ENCODE data around the gene STON1. TPM values are rescaled to one million over a fixed set of nuclear protein-coding genes. Genes with fewer than 3 reads are reported as not detected.
"Not testable (repeated sequence)": the region's sequence is repeated elsewhere in the genome, so short reads cannot be mapped to it uniquely, and the experiment has no call there.

STON1 gene
- total RNA-seq, 2 donors from 2014 or later, result 2.1 to 11.9 TPM

DNA sequence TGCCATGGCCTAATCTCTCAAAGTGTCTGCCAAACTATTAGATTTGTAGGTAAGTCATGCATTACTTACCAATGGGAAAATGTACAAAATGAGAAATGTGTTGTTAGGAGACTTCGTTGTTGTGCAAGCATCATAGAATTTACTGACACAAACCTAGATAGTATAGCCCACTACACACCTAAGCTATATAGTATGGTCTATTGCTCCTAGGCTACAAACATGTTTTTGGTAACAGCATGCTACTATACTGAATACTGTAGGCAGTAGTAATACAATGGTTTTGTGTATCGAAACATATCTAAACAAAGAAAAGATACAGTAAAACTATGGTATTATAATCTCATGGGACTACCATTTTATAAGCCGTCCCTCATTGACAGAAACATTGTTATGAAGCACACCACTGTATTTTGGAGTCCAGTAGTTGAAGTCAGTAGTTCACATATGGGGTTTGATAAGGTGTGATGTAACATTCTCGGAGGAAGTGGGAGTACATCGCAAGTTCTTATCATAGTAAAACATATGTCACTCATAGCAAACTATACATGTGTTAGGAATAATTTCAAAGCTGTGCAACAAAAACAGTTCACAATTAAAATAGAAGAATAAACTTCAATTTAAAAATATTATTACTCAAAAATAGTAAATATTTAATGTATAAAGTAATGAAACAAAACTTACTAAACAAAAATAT is 75.7 kb downstream of the STON1 start:
- Histone ChIP-seq H3K27me3 (no peaks in the 10 kb centered on the region), H3K9me3 (no peaks in the 10 kb centered on the region), H3K4me1 (no peaks in the 10 kb centered on the region), H3K9ac (ENCODE audit: low read depth in 2 of 2, low read length in 2 of 2) (no peak overlapping the region), H3K4me3 (no peak overlapping the region), H3K36me3 (no peaks in the 10 kb centered on the region), H3K27ac (no peak overlapping the region)
- TF ChIP-seq, protein P1, sequence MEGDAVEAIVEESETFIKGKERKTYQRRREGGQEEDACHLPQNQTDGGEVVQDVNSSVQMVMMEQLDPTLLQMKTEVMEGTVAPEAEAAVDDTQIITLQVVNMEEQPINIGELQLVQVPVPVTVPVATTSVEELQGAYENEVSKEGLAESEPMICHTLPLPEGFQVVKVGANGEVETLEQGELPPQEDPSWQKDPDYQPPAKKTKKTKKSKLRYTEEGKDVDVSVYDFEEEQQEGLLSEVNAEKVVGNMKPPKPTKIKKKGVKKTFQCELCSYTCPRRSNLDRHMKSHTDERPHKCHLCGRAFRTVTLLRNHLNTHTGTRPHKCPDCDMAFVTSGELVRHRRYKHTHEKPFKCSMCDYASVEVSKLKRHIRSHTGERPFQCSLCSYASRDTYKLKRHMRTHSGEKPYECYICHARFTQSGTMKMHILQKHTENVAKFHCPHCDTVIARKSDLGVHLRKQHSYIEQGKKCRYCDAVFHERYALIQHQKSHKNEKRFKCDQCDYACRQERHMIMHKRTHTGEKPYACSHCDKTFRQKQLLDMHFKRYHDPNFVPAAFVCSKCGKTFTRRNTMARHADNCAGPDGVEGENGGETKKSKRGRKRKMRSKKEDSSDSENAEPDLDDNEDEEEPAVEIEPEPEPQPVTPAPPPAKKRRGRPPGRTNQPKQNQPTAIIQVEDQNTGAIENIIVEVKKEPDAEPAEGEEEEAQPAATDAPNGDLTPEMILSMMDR (IDR thresholded peaks at IDR 0.05), result no peak
- intact Hi-C loops (cut with DNase I), result no loop called here
- DNase-seq, result no peak

DNA sequence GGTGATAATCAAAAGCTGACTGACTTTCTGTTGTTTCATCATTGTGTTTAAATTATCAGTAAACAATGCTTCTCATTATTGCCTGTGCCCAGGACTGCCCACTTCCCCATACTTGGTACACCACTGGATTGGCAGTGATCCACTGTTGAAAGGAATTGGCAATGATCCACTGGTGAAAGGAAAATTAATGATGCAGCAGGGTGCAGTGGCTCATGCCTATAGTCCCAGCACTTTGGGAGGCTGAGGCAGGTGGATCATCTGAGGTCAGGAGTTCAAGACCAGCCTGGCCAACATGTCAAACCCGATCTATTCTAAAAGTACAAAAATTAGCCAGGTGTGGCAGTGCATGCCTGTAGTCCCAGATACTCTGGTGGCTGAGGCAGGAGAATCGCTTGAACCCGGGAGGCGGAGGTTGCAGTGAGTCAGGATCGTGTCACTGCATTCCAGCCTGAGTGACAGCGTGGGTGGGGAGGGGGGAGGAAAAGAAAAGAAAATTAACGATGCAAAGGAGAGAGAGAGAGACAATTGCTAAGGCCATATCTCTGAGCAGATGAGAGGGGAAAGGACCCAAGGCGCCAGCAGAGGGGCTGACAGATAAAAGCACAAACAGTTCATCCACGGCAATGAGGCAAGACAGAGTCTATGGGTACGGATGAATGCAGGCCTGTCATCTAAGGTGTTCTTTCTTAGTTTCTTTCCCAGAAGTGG is 77.5 kb downstream of the STON1 start:
- no peak overlapping the region for H3K4me3 ChIP-seq
- TF ChIP-seq, protein P1 (IDR thresholded peaks at IDR 0.05), result no peak
- intact Hi-C loops (cut with DNase I), result no loop called here
- no peak for DNase-seq
- H3K9ac ChIP-seq (ENCODE audit: low read depth in 2 of 2, low read length in 2 of 2), result no peak overlapping the region
- no peak overlapping the region for H3K27ac ChIP-seq
- H3K27me3 ChIP-seq, result no peaks in the 10 kb centered on the region
- no peaks in the 10 kb centered on the region for H3K4me1 ChIP-seq
- no peaks in the 10 kb centered on the region for H3K9me3 ChIP-seq
- H3K36me3 ChIP-seq, result no peaks in the 10 kb centered on the region

DNA sequence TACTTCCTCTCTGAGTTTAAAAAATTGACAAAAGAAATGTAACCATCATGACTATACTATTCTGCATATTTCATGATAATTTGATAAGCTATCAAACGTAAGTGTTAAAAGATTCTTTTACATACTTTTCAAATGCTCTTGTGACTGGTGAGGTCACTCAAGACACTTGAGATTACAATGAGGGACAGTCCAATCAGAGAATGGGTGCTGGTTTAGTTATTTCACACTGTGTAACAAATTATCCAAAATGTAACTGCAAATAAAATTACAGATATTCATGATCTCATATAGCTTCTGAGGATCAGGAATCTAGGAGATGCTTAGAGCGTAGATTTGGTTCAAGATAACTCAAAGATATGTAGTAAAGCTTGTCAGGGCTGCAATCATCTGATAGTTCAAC is 83.3 kb downstream of the STON1 start:
- intact Hi-C loops (cut with DNase I), result no loop called here
- H3K36me3 ChIP-seq, result no peaks in the 10 kb centered on the region
- no peaks in the 10 kb centered on the region for H3K9me3 ChIP-seq
- H3K4me1 ChIP-seq, result no peaks in the 10 kb centered on the region
- H3K9ac ChIP-seq (ENCODE audit: low read depth in 2 of 2, low read length in 2 of 2), result no peak overlapping the region
- no peak for DNase-seq
- H3K27me3 ChIP-seq, result no peaks in the 10 kb centered on the region
- TF ChIP-seq, protein P1 (IDR thresholded peaks at IDR 0.05), result no peak
- H3K4me3 ChIP-seq, result no peak overlapping the region
- H3K27ac ChIP-seq, result no peak overlapping the region

DNA sequence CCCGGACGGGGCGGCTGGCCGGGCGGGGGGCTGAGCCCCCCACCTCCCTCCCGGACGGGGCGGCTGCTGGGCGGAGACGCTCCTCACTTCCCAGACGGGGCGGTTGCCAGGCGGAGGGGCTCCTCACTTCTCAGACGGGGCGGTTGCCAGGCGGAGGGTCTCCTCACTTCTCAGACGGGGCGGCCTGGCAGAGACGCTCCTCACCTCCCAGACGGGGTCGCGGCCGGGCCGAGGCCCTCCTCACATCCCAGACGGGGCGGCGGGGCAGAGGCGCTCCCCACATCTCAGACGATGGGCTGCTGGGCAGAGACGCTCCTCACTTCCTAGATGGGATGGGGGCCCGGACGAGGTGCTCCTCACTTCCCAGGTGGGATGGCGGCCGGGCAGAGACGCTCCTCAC is 84.6 kb downstream of the STON1 start:
- intact Hi-C loops (cut with DNase I); H3K9me3 ChIP-seq: not testable (repeated sequence)

DNA sequence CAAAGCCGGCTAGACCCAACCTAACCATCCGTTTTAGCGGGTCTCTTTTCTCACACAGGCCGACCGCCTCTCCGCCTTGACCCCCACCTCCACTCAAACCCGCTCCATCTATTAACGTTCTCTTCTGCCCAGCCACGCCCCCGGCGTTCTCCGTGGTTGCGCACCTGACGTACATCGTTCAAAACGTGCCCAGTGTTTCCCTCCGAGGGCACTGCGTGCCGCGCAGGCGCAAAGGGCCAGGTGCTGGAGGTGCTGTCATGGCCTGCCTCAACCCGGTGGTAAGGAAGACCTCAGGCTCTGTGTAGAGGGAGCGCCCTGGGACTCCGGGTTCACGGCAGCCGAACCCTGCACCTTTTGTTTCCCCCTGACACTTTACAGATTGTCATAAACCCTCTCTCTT is 87.7 kb downstream of the STON1 start, which contains the start of gene GTF2A1L:
TSS of gene GTF2A1L (plus strand) at position 239 of the 400 bp plus-strand sequence. CDS start at position 258, 19 bp downstream.
- H3K27me3 ChIP-seq, result no peaks in the 10 kb centered on the region
- no peaks in the 10 kb centered on the region for H3K9me3 ChIP-seq
- intact Hi-C loops (cut with DNase I), result no loop called here
- no peaks in the 10 kb centered on the region for H3K36me3 ChIP-seq
- DNase-seq, result no peak
- H3K27ac ChIP-seq, result no peak within 1 kb of the TSS
- TF ChIP-seq, protein P1 (IDR thresholded peaks at IDR 0.05), result no peak
- no peak within 1 kb of the TSS for H3K9ac ChIP-seq (ENCODE audit: low read depth in 2 of 2, low read length in 2 of 2)
- H3K4me1 ChIP-seq, result no peaks in the 10 kb centered on the region
- H3K4me3 ChIP-seq, result no peak within 1 kb of the TSS

More for the DNA sequence above, 84.6 kb downstream of the STON1 start:
- not testable (repeated sequence) for H3K27me3 ChIP-seq; H3K4me3 ChIP-seq; H3K27ac ChIP-seq; DNase-seq; H3K4me1 ChIP-seq; H3K36me3 ChIP-seq; H3K9ac ChIP-seq (ENCODE audit: low read depth in 2 of 2, low read length in 2 of 2)

DNA sequence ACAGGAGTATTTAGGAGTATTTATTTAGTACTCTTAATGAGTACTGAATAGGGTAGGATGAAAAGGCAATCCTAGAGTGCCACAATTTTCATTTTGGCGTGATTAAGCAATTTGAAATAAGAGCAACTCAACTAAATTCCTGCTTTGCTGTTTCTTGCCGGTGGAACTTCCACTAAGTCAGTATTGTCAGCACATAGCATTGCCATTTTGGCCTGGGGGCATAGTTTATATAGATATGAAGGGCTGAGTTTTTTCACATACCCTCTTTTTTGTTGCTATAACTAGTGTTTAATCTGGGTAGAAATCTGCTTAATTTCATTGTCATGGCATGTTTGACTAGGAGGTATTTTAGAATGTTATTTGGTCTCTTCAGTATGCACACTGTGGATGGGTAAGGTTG is 89.6 kb downstream of the STON1 start:
- no peaks in the 10 kb centered on the region for H3K4me1 ChIP-seq
- intact Hi-C loops (cut with DNase I), result no loop called here
- H3K27ac ChIP-seq, result no peak overlapping the region
- no peaks in the 10 kb centered on the region for H3K27me3 ChIP-seq
- no peak overlapping the region for H3K4me3 ChIP-seq
- no peak overlapping the region for H3K9ac ChIP-seq (ENCODE audit: low read depth in 2 of 2, low read length in 2 of 2)
- no peaks in the 10 kb centered on the region for H3K36me3 ChIP-seq
- DNase-seq, result no peak
- H3K9me3 ChIP-seq, result no peaks in the 10 kb centered on the region
- TF ChIP-seq, protein P1 (IDR thresholded peaks at IDR 0.05), result no peak
